Fibroblast of lung (primary cell): ENCODE measurements around the gene UROC1.

ENCODE experiments used
- CTCF ChIP-seq, 2 donors: IDR thresholded peaks in 1 of 2; conservative IDR thresholded peaks in 1 of 2; 1 replicate in 1 of 2; 2 replicates in 1 of 2; pipeline ENCODE4 v1.5.1; 2011 to 2012; ENCODE audit warnings: low read length in 2 of 2, control low read depth in 1 of 2, inconsistent platforms in 1 of 2, low read depth in 1 of 2, mild to moderate bottlenecking in 1 of 2
- EZH2 ChIP-seq: IDR thresholded peaks from 2 replicates; pipeline ENCODE4 v1.5.1; 2012; ENCODE audit warnings: low read length, control low read depth, mild to moderate bottlenecking; ENCODE audit errors: missing control alignments

DNA sequence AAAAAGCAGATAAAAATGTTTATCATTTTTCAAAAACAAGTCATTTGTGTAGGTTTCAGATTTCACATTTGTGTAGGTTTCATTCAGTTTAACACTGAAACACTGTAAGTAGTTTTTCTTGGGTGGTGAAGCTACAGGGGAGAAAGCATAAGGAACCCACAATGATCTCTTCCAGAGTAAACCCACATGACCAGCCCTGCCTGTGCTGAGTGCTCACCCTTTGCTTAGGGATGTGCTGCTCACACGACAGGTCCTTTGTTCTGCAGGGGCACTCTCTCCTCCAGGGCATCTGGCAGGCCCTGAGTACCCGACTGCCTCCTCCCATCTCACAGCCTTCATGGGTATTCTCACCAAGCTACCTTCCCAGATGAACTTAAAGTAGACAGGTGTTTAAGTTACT is 70.8 kb downstream of the UROC1 start:
- TF ChIP-seq CTCF (conservative IDR thresholded peaks at IDR 0.05 in 1 of 2, IDR thresholded peaks at IDR 0.05 in 1 of 2; ENCODE audit: low read depth in 1 of 2, low read length in 2 of 2) (no peak), EZH2 (no peak)
